ENCODE data around the gene DMWD.

DNA sequence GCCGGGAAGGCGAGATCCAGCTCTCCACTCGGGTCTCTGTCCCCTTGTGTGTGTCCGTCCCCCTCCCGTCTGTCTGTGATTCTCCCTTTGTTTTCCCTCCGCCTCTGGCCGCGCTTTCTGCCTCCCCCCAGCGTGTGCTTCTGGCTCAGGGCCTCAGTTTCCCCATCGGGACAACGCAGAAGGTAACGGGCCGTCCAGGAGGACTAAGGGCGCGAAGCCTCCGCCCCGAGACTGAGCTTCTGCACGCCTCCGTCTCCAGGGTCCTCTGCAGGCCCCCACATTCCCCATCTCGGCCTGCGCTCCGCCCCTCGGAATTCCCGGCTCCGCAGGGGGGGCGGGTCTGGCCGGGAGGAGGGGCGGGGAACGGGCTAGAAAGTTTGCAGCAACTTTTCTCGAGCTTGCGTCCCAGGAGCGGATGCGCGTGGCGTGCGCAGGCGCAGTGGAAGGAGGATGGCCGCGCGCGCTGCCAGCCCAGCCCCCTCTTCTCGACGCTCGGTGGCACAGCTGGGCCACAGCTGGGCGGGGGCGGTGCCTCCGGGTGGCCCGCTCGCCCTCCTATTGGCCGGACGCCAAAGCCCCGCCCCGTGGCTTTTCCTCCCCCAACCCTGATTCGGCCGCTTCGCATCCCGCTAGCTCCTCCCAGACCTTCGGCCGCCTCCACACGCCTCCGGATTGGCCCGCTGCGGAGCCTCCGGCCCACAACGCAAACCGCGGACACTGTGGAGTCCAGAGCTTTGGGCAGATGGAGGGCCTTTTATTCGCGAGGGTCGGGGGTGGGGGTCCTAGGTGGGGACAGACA lies 23.5 kb downstream of the DMWD start, which contains the start of gene SIX5:
- TF ChIP-seq, protein P1, sequence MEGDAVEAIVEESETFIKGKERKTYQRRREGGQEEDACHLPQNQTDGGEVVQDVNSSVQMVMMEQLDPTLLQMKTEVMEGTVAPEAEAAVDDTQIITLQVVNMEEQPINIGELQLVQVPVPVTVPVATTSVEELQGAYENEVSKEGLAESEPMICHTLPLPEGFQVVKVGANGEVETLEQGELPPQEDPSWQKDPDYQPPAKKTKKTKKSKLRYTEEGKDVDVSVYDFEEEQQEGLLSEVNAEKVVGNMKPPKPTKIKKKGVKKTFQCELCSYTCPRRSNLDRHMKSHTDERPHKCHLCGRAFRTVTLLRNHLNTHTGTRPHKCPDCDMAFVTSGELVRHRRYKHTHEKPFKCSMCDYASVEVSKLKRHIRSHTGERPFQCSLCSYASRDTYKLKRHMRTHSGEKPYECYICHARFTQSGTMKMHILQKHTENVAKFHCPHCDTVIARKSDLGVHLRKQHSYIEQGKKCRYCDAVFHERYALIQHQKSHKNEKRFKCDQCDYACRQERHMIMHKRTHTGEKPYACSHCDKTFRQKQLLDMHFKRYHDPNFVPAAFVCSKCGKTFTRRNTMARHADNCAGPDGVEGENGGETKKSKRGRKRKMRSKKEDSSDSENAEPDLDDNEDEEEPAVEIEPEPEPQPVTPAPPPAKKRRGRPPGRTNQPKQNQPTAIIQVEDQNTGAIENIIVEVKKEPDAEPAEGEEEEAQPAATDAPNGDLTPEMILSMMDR (conservative IDR thresholded peaks at IDR 0.05; ENCODE audit: low read depth, low read length): no peak
- TF ChIP-seq EZH2phosphoT487 (IDR thresholded peaks at IDR 0.05; ENCODE audit: borderline replicate concordance, low read length): no peak
- TF ChIP-seq EZH2 (IDR thresholded peaks at IDR 0.05; ENCODE audit: low read length, unreplicated experiment): no peak
